ENCODE measurements around the gene CREG2.

The CREG2 gene

GRCh38 chr2:101408925-101409324 lies 21.6 kb upstream of the CREG2 start (continued):
- TF ChIP-seq BACH2 (CRISPR knock-in tag; IDR thresholded peaks at IDR 0.05; ENCODE audit: borderline replicate concordance) (no peak), CSDC2 (CRISPR knock-in tag; IDR thresholded peaks at IDR 0.05) (no peak)

- TF ChIP-seq, protein P1, sequence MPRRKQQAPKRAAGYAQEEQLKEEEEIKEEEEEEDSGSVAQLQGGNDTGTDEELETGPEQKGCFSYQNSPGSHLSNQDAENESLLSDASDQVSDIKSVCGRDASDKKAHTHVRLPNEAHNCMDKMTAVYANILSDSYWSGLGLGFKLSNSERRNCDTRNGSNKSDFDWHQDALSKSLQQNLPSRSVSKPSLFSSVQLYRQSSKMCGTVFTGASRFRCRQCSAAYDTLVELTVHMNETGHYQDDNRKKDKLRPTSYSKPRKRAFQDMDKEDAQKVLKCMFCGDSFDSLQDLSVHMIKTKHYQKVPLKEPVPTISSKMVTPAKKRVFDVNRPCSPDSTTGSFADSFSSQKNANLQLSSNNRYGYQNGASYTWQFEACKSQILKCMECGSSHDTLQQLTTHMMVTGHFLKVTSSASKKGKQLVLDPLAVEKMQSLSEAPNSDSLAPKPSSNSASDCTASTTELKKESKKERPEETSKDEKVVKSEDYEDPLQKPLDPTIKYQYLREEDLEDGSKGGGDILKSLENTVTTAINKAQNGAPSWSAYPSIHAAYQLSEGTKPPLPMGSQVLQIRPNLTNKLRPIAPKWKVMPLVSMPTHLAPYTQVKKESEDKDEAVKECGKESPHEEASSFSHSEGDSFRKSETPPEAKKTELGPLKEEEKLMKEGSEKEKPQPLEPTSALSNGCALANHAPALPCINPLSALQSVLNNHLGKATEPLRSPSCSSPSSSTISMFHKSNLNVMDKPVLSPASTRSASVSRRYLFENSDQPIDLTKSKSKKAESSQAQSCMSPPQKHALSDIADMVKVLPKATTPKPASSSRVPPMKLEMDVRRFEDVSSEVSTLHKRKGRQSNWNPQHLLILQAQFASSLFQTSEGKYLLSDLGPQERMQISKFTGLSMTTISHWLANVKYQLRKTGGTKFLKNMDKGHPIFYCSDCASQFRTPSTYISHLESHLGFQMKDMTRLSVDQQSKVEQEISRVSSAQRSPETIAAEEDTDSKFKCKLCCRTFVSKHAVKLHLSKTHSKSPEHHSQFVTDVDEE (CRISPR knock-in tag; IDR thresholded peaks at IDR 0.05) = no peak
- no peak for TF ChIP-seq TOX (CRISPR knock-in tag; IDR thresholded peaks at IDR 0.05; ENCODE audit: borderline replicate concordance)
- no peak for TF ChIP-seq BACH2 (CRISPR knock-in tag; IDR thresholded peaks at IDR 0.05; ENCODE audit: borderline replicate concordance)
- TF ChIP-seq ZNF8 (CRISPR knock-in tag; IDR thresholded peaks at IDR 0.05) = no peak
- TF ChIP-seq ZNF565 (CRISPR knock-in tag; conservative IDR thresholded peaks at IDR 0.05; ENCODE audit: low read depth) = no peak
- TF ChIP-seq, protein P2, sequence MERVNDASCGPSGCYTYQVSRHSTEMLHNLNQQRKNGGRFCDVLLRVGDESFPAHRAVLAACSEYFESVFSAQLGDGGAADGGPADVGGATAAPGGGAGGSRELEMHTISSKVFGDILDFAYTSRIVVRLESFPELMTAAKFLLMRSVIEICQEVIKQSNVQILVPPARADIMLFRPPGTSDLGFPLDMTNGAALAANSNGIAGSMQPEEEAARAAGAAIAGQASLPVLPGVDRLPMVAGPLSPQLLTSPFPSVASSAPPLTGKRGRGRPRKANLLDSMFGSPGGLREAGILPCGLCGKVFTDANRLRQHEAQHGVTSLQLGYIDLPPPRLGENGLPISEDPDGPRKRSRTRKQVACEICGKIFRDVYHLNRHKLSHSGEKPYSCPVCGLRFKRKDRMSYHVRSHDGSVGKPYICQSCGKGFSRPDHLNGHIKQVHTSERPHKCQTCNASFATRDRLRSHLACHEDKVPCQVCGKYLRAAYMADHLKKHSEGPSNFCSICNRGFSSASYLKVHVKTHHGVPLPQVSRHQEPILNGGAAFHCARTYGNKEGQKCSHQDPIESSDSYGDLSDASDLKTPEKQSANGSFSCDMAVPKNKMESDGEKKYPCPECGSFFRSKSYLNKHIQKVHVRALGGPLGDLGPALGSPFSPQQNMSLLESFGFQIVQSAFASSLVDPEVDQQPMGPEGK (CRISPR knock-in tag; IDR thresholded peaks at IDR 0.05; ENCODE audit: borderline replicate concordance) = no peak
- TF ChIP-seq ARNTL (CRISPR knock-in tag; IDR thresholded peaks at IDR 0.05; ENCODE audit: borderline replicate concordance, low read depth) = no peak
- no peak for TF ChIP-seq OSR1 (CRISPR knock-in tag; IDR thresholded peaks at IDR 0.05)
- no peak for TF ChIP-seq CREB5 (CRISPR knock-in tag; IDR thresholded peaks at IDR 0.05; ENCODE audit: low read depth)
Observed at GRCh38 chr2:101405351-101405899, 18.1 kb upstream of the CREG2 start.

DNA sequence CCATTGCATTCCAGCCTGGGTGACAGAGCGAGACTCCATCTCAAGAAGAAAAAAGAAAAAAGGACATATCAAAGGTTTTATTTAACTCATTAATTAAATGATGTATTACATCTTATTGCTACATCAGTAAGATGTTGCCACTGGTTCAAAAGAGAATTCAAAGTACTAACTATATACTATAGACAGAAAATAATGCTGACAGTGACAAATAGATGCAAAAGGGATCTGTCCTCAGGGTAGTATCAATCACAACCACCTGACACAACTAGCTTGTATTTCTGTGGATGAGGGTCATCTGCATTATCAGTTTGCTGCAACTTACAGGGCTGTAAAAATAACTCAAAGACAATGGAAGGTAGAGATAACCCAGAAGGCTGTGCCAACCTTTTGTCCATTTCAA lies 16.4 kb upstream of the CREG2 start:
- ATAC-seq = no peak
- TF ChIP-seq, protein P3, sequence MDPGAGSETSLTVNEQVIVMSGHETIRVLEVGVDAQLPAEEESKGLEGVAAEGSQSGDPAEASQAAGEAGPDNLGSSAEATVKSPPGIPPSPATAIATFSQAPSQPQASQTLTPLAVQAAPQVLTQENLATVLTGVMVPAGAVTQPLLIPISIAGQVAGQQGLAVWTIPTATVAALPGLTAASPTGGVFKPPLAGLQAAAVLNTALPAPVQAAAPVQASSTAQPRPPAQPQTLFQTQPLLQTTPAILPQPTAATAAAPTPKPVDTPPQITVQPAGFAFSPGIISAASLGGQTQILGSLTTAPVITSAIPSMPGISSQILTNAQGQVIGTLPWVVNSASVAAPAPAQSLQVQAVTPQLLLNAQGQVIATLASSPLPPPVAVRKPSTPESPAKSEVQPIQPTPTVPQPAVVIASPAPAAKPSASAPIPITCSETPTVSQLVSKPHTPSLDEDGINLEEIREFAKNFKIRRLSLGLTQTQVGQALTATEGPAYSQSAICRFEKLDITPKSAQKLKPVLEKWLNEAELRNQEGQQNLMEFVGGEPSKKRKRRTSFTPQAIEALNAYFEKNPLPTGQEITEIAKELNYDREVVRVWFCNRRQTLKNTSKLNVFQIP (CRISPR knock-in tag; IDR thresholded peaks at IDR 0.05; ENCODE audit: borderline replicate concordance, low read depth) = no peak
- TF ChIP-seq BACH2 (CRISPR knock-in tag; IDR thresholded peaks at IDR 0.05; ENCODE audit: borderline replicate concordance) (no peak), ESRRG (CRISPR knock-in tag; IDR thresholded peaks at IDR 0.05) (no peak), ZFP30 (CRISPR knock-in tag; IDR thresholded peaks at IDR 0.05) (no peak), ZC3H10 (CRISPR knock-in tag; IDR thresholded peaks at IDR 0.05) (no peak), CSRNP3 (CRISPR knock-in tag; IDR thresholded peaks at IDR 0.05) (no peak), ZNF70 (CRISPR knock-in tag; IDR thresholded peaks at IDR 0.05) (no peak), GLIS3 (CRISPR knock-in tag; IDR thresholded peaks at IDR 0.05) (no peak), TOX (CRISPR knock-in tag; IDR thresholded peaks at IDR 0.05; ENCODE audit: borderline replicate concordance) (no peak), RARB (CRISPR knock-in tag; IDR thresholded peaks at IDR 0.05) (no peak), ZFP3 (CRISPR knock-in tag; IDR thresholded peaks at IDR 0.05) (no peak), PPARA (CRISPR knock-in tag; IDR thresholded peaks at IDR 0.05; ENCODE audit: borderline replicate concordance) (no peak), CSDC2 (CRISPR knock-in tag; IDR thresholded peaks at IDR 0.05) (no peak), SNAI2 (CRISPR knock-in tag; IDR thresholded peaks at IDR 0.05) (no peak)
- TF ChIP-seq, protein P2 (CRISPR knock-in tag; IDR thresholded peaks at IDR 0.05; ENCODE audit: borderline replicate concordance) = no peak
- TF ChIP-seq, protein P1 (CRISPR knock-in tag; IDR thresholded peaks at IDR 0.05) = no peak

More at GRCh38 chr2:101405351-101405899, 18.1 kb upstream of the CREG2 start:
- ATAC-seq = no peak

Data from SK-N-SH treated with all-trans-retinoic acid at 6 μM for 48 hours (cell line).